ENCODE results near the gene DEFB112.

GRCh38 chr6:50087231-50087954, 37.7 kb upstream of the DEFB112 start:
- no peak for TF ChIP-seq CTCF (conservative IDR thresholded peaks at IDR 0.05; ENCODE audit: low read length)
- no peak for TF ChIP-seq EZH2phosphoT487 (IDR thresholded peaks at IDR 0.05; ENCODE audit: borderline replicate concordance, low read depth, low read length)
